RWPE2 (cell line): ENCODE results near the gene KCNK6.

ENCODE experiments used
- ATAC-seq: fragments of 200-7000 bp; cut with Tn5 transposase; 3 replicates; pipeline ENCODE4 v1.9.1; 2021; ENCODE audit warnings: low read depth
- DNase-seq: peaks from one replicate; pipeline ENCODE4 v3.0.0-alpha.2; 2020; ENCODE audit warnings: low spot score
- H3K27ac ChIP-seq: fragments of 450-650 bp; 2 replicates; pipeline ENCODE4 v1.5.1; 2017; ENCODE audit warnings: mild to moderate bottlenecking; ENCODE audit not compliant: poor library complexity, severe bottlenecking
- H3K27me3 ChIP-seq: fragments of 250-450 bp; sonication (Bioruptor Pico); 2 replicates; pipeline ENCODE4 v1.5.1; 2021; ENCODE audit warnings: mild to moderate bottlenecking, moderate library complexity; ENCODE audit not compliant: insufficient read depth, poor library complexity, severe bottlenecking
- H3K36me3 ChIP-seq: fragments of 250-450 bp; sonication (Bioruptor Pico); 2 replicates; pipeline ENCODE4 v1.5.1; 2020; ENCODE audit warnings: low read depth, mild to moderate bottlenecking, moderate library complexity
- H3K4me1 ChIP-seq: fragments of 250-450 bp; sonication (Bioruptor Pico); 2 replicates; pipeline ENCODE4 v1.5.1; 2021; ENCODE audit warnings: mild to moderate bottlenecking, moderate library complexity; ENCODE audit not compliant: insufficient read depth, poor library complexity, severe bottlenecking
- H3K4me3 ChIP-seq: fragments of 250-450 bp; sonication (Bioruptor Pico); 2 replicates; pipeline ENCODE4 v1.5.1; 2021; ENCODE audit warnings: mild to moderate bottlenecking, moderate library complexity; ENCODE audit not compliant: severe bottlenecking
- H3K9me3 ChIP-seq: fragments of 250-450 bp; sonication (Bioruptor Pico); 2 replicates; pipeline ENCODE4 v1.5.1; 2021; ENCODE audit warnings: mild to moderate bottlenecking, moderate library complexity; ENCODE audit not compliant: severe bottlenecking
- TF ChIP-seq, protein P1 (sequence below): fragments of 450-650 bp; IDR thresholded peaks from one replicate; pipeline ENCODE4 v1.5.1; 2017; ENCODE audit warnings: mild to moderate bottlenecking, moderate library complexity; ENCODE audit not compliant: poor library complexity, severe bottlenecking

Gene KCNK6

GRCh38 chr19:38310986-38311385 lies 8.7 kb upstream of the KCNK6 start:
- Histone ChIP-seq H3K4me3 (no peak overlapping the region), H3K27ac (no peak overlapping the region), H3K9me3 (no peaks in the 10 kb centered on the region), H3K27me3 (no peaks in the 10 kb centered on the region), H3K4me1 (peaks cover 3% of the 10 kb centered on the region), H3K36me3 (peaks cover 18% of the 10 kb centered on the region)
- ATAC-seq (no peak), DNase-seq (no peak)
- TF ChIP-seq, protein P1, sequence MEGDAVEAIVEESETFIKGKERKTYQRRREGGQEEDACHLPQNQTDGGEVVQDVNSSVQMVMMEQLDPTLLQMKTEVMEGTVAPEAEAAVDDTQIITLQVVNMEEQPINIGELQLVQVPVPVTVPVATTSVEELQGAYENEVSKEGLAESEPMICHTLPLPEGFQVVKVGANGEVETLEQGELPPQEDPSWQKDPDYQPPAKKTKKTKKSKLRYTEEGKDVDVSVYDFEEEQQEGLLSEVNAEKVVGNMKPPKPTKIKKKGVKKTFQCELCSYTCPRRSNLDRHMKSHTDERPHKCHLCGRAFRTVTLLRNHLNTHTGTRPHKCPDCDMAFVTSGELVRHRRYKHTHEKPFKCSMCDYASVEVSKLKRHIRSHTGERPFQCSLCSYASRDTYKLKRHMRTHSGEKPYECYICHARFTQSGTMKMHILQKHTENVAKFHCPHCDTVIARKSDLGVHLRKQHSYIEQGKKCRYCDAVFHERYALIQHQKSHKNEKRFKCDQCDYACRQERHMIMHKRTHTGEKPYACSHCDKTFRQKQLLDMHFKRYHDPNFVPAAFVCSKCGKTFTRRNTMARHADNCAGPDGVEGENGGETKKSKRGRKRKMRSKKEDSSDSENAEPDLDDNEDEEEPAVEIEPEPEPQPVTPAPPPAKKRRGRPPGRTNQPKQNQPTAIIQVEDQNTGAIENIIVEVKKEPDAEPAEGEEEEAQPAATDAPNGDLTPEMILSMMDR = no peak

GRCh38 chr19:38315657-38316476 lies 3.8 kb upstream of the KCNK6 start, which contains the start of gene YIF1B:
Gene YIF1B (minus strand): TSS chr19:38315947. CDS start chr19:38315917, 30 bp downstream.
- Histone ChIP-seq H3K36me3 (no peaks in the 10 kb centered on the region), H3K27ac (peak within 1 kb of the TSS; percentile 57), H3K9me3 (no peaks in the 10 kb centered on the region), H3K4me1 (peaks cover 21% of the 10 kb centered on the region), H3K27me3 (no peaks in the 10 kb centered on the region), H3K4me3 (peak within 1 kb of the TSS; percentile 50)
- ATAC-seq (peak; percentile 83), DNase-seq (peak; percentile 96)
- TF ChIP-seq, protein P1 = no peak

DNA sequence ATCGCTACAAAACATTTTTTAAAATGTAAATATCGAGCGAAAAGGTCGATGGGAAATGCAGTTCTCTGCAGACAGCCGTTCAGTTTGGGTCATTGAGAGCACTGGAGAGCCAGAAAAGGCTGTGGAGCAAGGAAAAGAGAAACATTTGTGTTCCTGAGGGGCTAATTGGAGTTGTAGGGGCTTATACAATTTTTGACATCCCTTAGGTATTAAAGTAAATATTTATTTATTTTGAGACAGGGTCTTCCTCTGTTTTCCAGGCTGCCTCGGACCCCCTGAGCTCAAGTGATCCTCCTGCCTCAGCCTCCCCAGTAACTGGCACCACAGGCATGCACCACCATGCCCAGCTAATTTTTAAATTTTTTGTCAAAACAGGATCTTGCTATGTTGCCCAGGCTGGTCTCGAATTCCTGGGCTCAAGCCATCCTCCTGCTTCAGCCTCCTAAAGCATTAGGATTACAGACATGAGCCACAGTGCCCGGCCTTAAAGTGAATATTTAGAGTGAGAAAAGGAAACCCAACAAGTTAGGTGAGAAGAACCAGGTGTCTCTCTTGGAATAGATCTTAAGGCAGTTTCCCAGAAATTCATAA lies 3.1 kb upstream of the KCNK6 start:
- H3K9me3 ChIP-seq = no peaks in the 10 kb centered on the region
- ATAC-seq (no peak), DNase-seq (no peak)
- H3K4me1 ChIP-seq = peaks cover 28% of the 10 kb centered on the region
- H3K27me3 ChIP-seq = no peaks in the 10 kb centered on the region
- H3K4me3 ChIP-seq = peak overlapping the region; percentile 50
- H3K36me3 ChIP-seq = no peaks in the 10 kb centered on the region
- H3K27ac ChIP-seq = peak overlapping the region; percentile 57
- TF ChIP-seq, protein P1 = no peak

DNA sequence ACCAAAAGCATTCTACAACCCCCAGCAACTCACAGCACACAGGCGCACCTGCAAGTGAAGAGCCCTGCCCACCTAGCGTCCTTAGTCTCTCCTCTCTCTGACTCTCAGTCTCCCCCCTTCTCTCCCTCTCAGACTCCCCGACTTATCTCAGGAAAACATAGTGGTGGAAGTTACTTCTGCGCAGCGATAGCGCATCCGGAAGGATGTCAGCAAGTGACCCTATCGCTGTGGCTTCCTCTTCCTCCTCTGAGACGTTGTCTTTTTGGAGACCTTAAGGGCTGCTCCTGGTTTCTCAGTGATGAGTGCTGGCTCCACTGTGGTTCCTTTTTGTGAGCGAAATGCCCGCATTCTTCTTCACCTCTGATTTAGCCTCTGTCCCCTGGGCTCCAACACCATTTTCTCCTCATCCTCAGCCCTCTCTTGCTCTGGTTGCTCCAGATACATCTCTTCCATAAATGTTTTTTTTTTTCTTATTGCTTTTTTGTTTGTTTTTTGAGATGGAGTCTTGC lies 2.5 kb upstream of the KCNK6 start:
- H3K9me3 ChIP-seq = no peaks in the 10 kb centered on the region
- H3K27ac ChIP-seq = no peak overlapping the region
- no peak for ATAC-seq
- H3K36me3 ChIP-seq = peaks cover 2% of the 10 kb centered on the region; the same call in 1 of the 2 replicates
- no peak for DNase-seq
- H3K27me3 ChIP-seq = no peaks in the 10 kb centered on the region
- H3K4me1 ChIP-seq = peaks cover 33% of the 10 kb centered on the region
- H3K4me3 ChIP-seq = no peak overlapping the region
- TF ChIP-seq, protein P1 = no peak
